HEK293 (cell line): ENCODE measurements around the gene YWHAE.
A peak's percentile ranks its signal among the peaks of the same experiment; 100 is the strongest.

Source experiments
- CTCF ChIA-PET: fragments of 350-600 bp; formaldehyde crosslinking; extraction: SDS; loops from one replicate; lab custom pipeline; 2021; ENCODE audit warnings: antibody characterized with exemption; lab: Yijun Ruan, JAX
- POLR2A ChIA-PET: fragments of 300-600 bp; formaldehyde crosslinking; extraction: SDS; loops from one replicate; lab custom pipeline; 2020; ENCODE audit warnings: antibody characterized with exemption, inconsistent platforms; lab: Yijun Ruan, JAX
- H3K27ac ChIP-seq: fragments of 200-500 bp; sonication (Bioruptor generic); 2 replicates; pipeline ENCODE4 v1.5.1; 2014; ENCODE audit warnings: low read depth, low read length, control low read depth, inconsistent platforms; ENCODE audit errors: extremely low read depth
- H3K36me3 ChIP-seq, 2 experiments: fragments of 200-500 bp in 1 of 2; sonication (Bioruptor generic) in 1 of 2; 1 replicate in 1 of 2; 2 replicates in 1 of 2; pipeline ENCODE4 v1.5.1; 2014 to 2017; ENCODE audit warnings: inconsistent platforms in 2 of 2, low read length in 2 of 2; ENCODE audit not compliant: control insufficient read depth in 2 of 2, insufficient read depth in 1 of 2
- H3K4me1 ChIP-seq: fragments of 200-500 bp; sonication (Bioruptor generic); 2 replicates; pipeline ENCODE4 v1.5.1; 2014; ENCODE audit warnings: mild to moderate bottlenecking, low read length, inconsistent platforms; ENCODE audit not compliant: control insufficient read depth, insufficient read depth
- H3K4me3 ChIP-seq: 2 replicates; pipeline ENCODE4 v1.5.1; 2011; ENCODE audit warnings: low read depth, mild to moderate bottlenecking, control low read depth, low read length, moderate library complexity
- H3K9me3 ChIP-seq: fragments of 200-500 bp; sonication (Bioruptor generic); 2 replicates; pipeline ENCODE4 v1.5.1; 2014; ENCODE audit warnings: low read depth, low read length, inconsistent platforms; ENCODE audit not compliant: control insufficient read depth, insufficient read depth
- BCL11A ChIP-seq: fragments of 450-650 bp; formaldehyde crosslinking; IDR thresholded peaks from 2 replicates; pipeline ENCODE4 v1.5.1; 2016; ENCODE audit warnings: low read depth, missing biosample characterization, missing genetic modification characterization
- FEZF1 ChIP-seq: fragments of 450-650 bp; formaldehyde crosslinking; IDR thresholded peaks from 2 replicates; pipeline ENCODE4 v1.5.1; 2016; ENCODE audit warnings: missing biosample characterization, missing genetic modification characterization
- GLIS2 ChIP-seq: fragments of 450-650 bp; formaldehyde crosslinking; IDR thresholded peaks from 2 replicates; pipeline ENCODE4 v1.5.1; 2016; ENCODE audit warnings: missing biosample characterization, missing genetic modification characterization
- MZF1 ChIP-seq: fragments of 450-650 bp; formaldehyde crosslinking; IDR thresholded peaks from 2 replicates; pipeline ENCODE4 v1.5.1; 2017; ENCODE audit warnings: missing biosample characterization, missing genetic modification characterization, borderline replicate concordance
- OSR2 ChIP-seq: fragments of 450-650 bp; formaldehyde crosslinking; IDR thresholded peaks from 2 replicates; pipeline ENCODE4 v1.5.1; 2016; ENCODE audit warnings: missing biosample characterization, missing genetic modification characterization
- PRDM1 ChIP-seq: fragments of 450-650 bp; formaldehyde crosslinking; IDR thresholded peaks from 2 replicates; pipeline ENCODE4; 2016; ENCODE audit warnings: missing biosample characterization, missing genetic modification characterization
- YY1 ChIP-seq: fragments of 450-650 bp; formaldehyde crosslinking; IDR thresholded peaks from 2 replicates; pipeline ENCODE4 v1.5.1; 2018; ENCODE audit warnings: missing biosample characterization, missing genetic modification characterization
- ZBTB8A ChIP-seq: fragments of 450-650 bp; formaldehyde crosslinking; IDR thresholded peaks from 2 replicates; pipeline ENCODE4 v1.5.1; 2016; ENCODE audit warnings: missing biosample characterization, missing genetic modification characterization
- ZNF26 ChIP-seq: fragments of 450-650 bp; formaldehyde crosslinking; IDR thresholded peaks from 2 replicates; pipeline ENCODE4 v1.5.1; 2016; ENCODE audit warnings: missing biosample characterization, missing genetic modification characterization
- ZNF37A ChIP-seq: fragments of 450-650 bp; IDR thresholded peaks from 2 replicates; pipeline ENCODE4 v1.5.1; 2018; ENCODE audit warnings: missing biosample characterization, missing genetic modification characterization
- ZNF449 ChIP-seq: fragments of 450-650 bp; formaldehyde crosslinking; IDR thresholded peaks from 2 replicates; pipeline ENCODE4 v1.5.1; 2017; ENCODE audit warnings: missing biosample characterization, mild to moderate bottlenecking, missing genetic modification characterization, moderate library complexity
- ZNF558 ChIP-seq: fragments of 450-650 bp; formaldehyde crosslinking; IDR thresholded peaks from 2 replicates; pipeline ENCODE4 v1.5.1; 2016; ENCODE audit warnings: missing biosample characterization, missing genetic modification characterization
- ZNF624 ChIP-seq: fragments of 450-650 bp; formaldehyde crosslinking; IDR thresholded peaks from 2 replicates; pipeline ENCODE4 v1.5.1; 2017; ENCODE audit warnings: missing biosample characterization, missing genetic modification characterization
- ZNF664 ChIP-seq: fragments of 450-650 bp; formaldehyde crosslinking; IDR thresholded peaks from 2 replicates; pipeline ENCODE4 v1.5.1; 2016; ENCODE audit warnings: missing biosample characterization, missing genetic modification characterization
- ZNF792 ChIP-seq: fragments of 450-650 bp; formaldehyde crosslinking; IDR thresholded peaks from 2 replicates; pipeline ENCODE4 v1.5.1; 2016; ENCODE audit warnings: missing biosample characterization, missing genetic modification characterization
- TF ChIP-seq, protein P1 (sequence below): fragments of 450-650 bp; formaldehyde crosslinking; IDR thresholded peaks from 2 replicates; pipeline ENCODE4 v1.5.1; 2016; ENCODE audit warnings: missing biosample characterization, missing genetic modification characterization
- TF ChIP-seq, protein P2 (sequence below): fragments of 450-650 bp; formaldehyde crosslinking; IDR thresholded peaks from 2 replicates; pipeline ENCODE4 v1.5.1; 2017; ENCODE audit warnings: missing biosample characterization, missing genetic modification characterization
- TF ChIP-seq, protein P3 (sequence below): fragments of 450-650 bp; formaldehyde crosslinking; IDR thresholded peaks from 2 replicates; pipeline ENCODE4 v1.5.1; 2016; ENCODE audit warnings: missing biosample characterization, missing genetic modification characterization
- TF ChIP-seq, protein P4 (sequence below): fragments of 450-650 bp; formaldehyde crosslinking; IDR thresholded peaks from 2 replicates; pipeline ENCODE4 v1.5.1; 2016; ENCODE audit warnings: missing biosample characterization, missing genetic modification characterization
- TF ChIP-seq, protein P5 (sequence below): fragments of 450-650 bp; formaldehyde crosslinking; IDR thresholded peaks from 2 replicates; pipeline ENCODE4 v1.5.1; 2016; ENCODE audit warnings: missing biosample characterization, missing genetic modification characterization

The YWHAE gene

DNA sequence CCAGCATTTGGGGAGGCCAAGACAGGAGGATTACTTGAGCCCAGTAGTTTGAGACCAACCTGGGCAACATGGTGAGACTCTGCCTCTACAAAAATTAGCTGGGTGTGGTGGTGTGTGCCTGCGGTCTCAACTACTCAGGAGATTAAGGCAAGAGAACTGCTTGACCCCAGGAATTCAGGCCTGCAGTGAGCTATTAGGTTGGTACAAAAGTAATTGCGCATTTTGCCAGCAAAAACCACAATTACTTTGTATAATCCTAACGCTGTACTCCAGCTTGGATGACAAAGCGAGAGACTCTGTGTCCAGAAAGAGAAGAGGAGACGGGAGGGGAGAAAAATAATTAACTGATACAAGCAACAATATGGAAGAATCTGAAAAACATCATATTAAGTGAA is 32.7 kb downstream of the YWHAE start (continued):
- TF ChIP-seq, protein P1, sequence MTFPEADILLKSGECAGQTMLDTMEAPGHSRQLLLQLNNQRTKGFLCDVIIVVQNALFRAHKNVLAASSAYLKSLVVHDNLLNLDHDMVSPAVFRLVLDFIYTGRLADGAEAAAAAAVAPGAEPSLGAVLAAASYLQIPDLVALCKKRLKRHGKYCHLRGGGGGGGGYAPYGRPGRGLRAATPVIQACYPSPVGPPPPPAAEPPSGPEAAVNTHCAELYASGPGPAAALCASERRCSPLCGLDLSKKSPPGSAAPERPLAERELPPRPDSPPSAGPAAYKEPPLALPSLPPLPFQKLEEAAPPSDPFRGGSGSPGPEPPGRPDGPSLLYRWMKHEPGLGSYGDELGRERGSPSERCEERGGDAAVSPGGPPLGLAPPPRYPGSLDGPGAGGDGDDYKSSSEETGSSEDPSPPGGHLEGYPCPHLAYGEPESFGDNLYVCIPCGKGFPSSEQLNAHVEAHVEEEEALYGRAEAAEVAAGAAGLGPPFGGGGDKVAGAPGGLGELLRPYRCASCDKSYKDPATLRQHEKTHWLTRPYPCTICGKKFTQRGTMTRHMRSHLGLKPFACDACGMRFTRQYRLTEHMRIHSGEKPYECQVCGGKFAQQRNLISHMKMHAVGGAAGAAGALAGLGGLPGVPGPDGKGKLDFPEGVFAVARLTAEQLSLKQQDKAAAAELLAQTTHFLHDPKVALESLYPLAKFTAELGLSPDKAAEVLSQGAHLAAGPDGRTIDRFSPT (tag by site-specific recombination): 0 out of 2 replicates have a peak, but pooled peaks have one; percentile 14
- TF ChIP-seq YY1 (tag by site-specific recombination) (no peak), ZNF558 (tag by site-specific recombination) (no peak), FEZF1 (tag by site-specific recombination) (peak; percentile 84), ZBTB8A (tag by site-specific recombination) (no peak), ZNF624 (tag by site-specific recombination) (no peak), MZF1 (no peak), BCL11A (tag by site-specific recombination) (no peak), ZNF792 (tag by site-specific recombination) (no peak), ZNF37A (tag by site-specific recombination) (no peak)

DNA sequence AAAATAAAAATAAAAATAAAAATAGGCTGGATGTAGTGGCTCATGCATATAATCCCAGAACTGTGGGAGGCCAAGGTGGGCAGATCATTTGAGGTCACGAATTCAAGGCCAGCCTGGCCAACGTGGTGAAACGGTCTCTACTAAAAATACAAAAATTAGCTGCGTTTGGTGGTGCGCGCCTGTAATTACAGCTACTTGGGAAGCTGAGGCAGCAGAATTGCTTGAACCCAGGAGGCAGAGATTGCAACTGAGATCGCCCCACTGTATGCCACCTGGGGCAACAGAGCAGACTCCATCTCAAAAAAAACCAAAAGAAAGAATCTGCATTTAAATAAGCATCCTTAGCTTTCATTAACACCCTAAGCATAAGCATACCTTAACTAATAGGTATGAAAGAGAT is 33.8 kb downstream of the YWHAE start:
- peaks cover 40% of the 10 kb centered on the region for H3K4me1 ChIP-seq
- CTCF ChIA-PET: interaction anchor here (0.6 to 3.3 kb wide), 32 partner anchors 8 to 267 kb away, joined by 3 to 42 read pairs (median 6); partner anchors contain the start of genes CRK, INPP5K and MYO1C
- peak overlapping the region; percentile 41; the same call in 1 of the 2 replicates for H3K27ac ChIP-seq
- H3K36me3 ChIP-seq: peaks cover 36 to 41% of the 10 kb centered on the region in 2 experiments
- H3K9me3 ChIP-seq: no peaks in the 10 kb centered on the region
- H3K4me3 ChIP-seq: no peak overlapping the region
- POLR2A ChIA-PET: interaction anchor here (0.9 to 2.1 kb wide), 10 partner anchors 14 to 150 kb away, joined by 3 to 24 read pairs (median 5); partner anchors contain the start of genes CRK, INPP5K and YWHAE
- peak; percentile 68 for TF ChIP-seq OSR2 (tag by site-specific recombination)
- peak; percentile 36; the same call in 1 of the 2 replicates for TF ChIP-seq GLIS2 (tag by site-specific recombination)
- TF ChIP-seq, protein P2, sequence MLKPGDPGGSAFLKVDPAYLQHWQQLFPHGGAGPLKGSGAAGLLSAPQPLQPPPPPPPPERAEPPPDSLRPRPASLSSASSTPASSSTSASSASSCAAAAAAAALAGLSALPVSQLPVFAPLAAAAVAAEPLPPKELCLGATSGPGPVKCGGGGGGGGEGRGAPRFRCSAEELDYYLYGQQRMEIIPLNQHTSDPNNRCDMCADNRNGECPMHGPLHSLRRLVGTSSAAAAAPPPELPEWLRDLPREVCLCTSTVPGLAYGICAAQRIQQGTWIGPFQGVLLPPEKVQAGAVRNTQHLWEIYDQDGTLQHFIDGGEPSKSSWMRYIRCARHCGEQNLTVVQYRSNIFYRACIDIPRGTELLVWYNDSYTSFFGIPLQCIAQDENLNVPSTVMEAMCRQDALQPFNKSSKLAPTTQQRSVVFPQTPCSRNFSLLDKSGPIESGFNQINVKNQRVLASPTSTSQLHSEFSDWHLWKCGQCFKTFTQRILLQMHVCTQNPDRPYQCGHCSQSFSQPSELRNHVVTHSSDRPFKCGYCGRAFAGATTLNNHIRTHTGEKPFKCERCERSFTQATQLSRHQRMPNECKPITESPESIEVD (tag by site-specific recombination): no peak
- peak; percentile 25; the same call in 1 of the 2 replicates for TF ChIP-seq ZNF664 (tag by site-specific recombination)

GRCh38 chr17:1365445-1366039 is 34.5 kb downstream of the YWHAE start:
- Histone ChIP-seq H3K9me3 (no peaks in the 10 kb centered on the region), H3K36me3 (peaks cover 41 to 44% of the 10 kb centered on the region in 2 experiments), H3K27ac (no peak overlapping the region; the same call in 1 of the 2 replicates), H3K4me1 (peaks cover 46% of the 10 kb centered on the region), H3K4me3 (no peak overlapping the region)
- ChIA-PET POLR2A (interaction anchor here (0.6 to 2.1 kb wide), 11 partner anchors 14 to 263 kb away, joined by 3 to 24 read pairs (median 4); partner anchors contain the start of genes CRK, INPP5K and YWHAE), CTCF (interaction anchor here (0.5 to 3.3 kb wide), 65 partner anchors 9 to 844 kb away, joined by 3 to 42 read pairs (median 5); partner anchors contain the start of genes CRK, INPP5K, MYO1C and YWHAE)
- TF ChIP-seq ZNF26 (no peak), PRDM1 (tag by site-specific recombination) (no peak), ZNF449 (tag by site-specific recombination) (0 out of 2 replicates have a peak, but pooled peaks have one; percentile 20)
- TF ChIP-seq, protein P3, sequence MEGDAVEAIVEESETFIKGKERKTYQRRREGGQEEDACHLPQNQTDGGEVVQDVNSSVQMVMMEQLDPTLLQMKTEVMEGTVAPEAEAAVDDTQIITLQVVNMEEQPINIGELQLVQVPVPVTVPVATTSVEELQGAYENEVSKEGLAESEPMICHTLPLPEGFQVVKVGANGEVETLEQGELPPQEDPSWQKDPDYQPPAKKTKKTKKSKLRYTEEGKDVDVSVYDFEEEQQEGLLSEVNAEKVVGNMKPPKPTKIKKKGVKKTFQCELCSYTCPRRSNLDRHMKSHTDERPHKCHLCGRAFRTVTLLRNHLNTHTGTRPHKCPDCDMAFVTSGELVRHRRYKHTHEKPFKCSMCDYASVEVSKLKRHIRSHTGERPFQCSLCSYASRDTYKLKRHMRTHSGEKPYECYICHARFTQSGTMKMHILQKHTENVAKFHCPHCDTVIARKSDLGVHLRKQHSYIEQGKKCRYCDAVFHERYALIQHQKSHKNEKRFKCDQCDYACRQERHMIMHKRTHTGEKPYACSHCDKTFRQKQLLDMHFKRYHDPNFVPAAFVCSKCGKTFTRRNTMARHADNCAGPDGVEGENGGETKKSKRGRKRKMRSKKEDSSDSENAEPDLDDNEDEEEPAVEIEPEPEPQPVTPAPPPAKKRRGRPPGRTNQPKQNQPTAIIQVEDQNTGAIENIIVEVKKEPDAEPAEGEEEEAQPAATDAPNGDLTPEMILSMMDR (tag by site-specific recombination): peak; percentile 61; the same call in 1 of the 2 replicates
- TF ChIP-seq, protein P4, sequence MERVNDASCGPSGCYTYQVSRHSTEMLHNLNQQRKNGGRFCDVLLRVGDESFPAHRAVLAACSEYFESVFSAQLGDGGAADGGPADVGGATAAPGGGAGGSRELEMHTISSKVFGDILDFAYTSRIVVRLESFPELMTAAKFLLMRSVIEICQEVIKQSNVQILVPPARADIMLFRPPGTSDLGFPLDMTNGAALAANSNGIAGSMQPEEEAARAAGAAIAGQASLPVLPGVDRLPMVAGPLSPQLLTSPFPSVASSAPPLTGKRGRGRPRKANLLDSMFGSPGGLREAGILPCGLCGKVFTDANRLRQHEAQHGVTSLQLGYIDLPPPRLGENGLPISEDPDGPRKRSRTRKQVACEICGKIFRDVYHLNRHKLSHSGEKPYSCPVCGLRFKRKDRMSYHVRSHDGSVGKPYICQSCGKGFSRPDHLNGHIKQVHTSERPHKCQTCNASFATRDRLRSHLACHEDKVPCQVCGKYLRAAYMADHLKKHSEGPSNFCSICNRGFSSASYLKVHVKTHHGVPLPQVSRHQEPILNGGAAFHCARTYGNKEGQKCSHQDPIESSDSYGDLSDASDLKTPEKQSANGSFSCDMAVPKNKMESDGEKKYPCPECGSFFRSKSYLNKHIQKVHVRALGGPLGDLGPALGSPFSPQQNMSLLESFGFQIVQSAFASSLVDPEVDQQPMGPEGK: no peak
- TF ChIP-seq, protein P5, sequence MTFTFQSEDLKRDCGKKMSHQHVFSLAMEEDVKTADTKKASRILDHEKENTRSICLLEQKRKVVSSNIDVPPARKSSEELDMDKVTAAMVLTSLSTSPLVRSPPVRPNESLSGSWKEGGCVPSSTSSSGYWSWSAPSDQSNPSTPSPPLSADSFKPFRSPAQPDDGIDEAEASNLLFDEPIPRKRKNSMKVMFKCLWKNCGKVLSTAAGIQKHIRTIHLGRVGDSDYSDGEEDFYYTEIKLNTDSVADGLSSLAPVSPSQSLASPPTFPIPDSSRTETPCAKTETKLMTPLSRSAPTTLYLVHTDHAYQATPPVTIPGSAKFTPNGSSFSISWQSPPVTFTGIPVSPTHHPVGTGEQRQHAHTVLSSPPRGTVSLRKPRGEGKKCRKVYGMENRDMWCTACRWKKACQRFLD (tag by site-specific recombination): no peak
